SU-DHL-6 (cell line): ENCODE results near the gene ERFL.
A peak's percentile ranks its signal among the peaks of the same experiment; 100 is the strongest.

Source experiments
- H2AFZ ChIP-seq: fragments of 200-600 bp; sonication (generic); 2 replicates; pipeline ENCODE4 v1.6.1; 2014; ENCODE audit warnings: low read depth, mild to moderate bottlenecking, moderate library complexity, mixed read lengths, antibody characterized with exemption, low read length; ENCODE audit not compliant: severe bottlenecking
- H3F3A ChIP-seq: fragments of 200-600 bp; shearing (Covaris generic); 2 replicates; pipeline ENCODE4 v1.6.0; 2016; ENCODE audit warnings: antibody characterized with exemption, mild to moderate bottlenecking; ENCODE audit not compliant: insufficient read depth
- H3K27ac ChIP-seq: fragments of 200-600 bp; sonication (generic); 2 replicates; pipeline ENCODE4 v1.5.1; 2016; ENCODE audit warnings: low read depth, mild to moderate bottlenecking, low read length, moderate library complexity, mixed read lengths
- H3K27me3 ChIP-seq: fragments of 200-600 bp; sonication (generic), shearing (Covaris generic); 2 replicates; pipeline ENCODE4 v1.6.0; 2014; ENCODE audit warnings: mild to moderate bottlenecking, low read length
- H3K36me3 ChIP-seq: fragments of 200-600 bp; sonication (generic); 2 replicates; pipeline ENCODE4 v1.6.1; 2014; ENCODE audit warnings: mild to moderate bottlenecking, low read length, mixed read lengths
- H3K4me2 ChIP-seq: fragments of 300-600, 200-600 bp; shearing (Covaris generic), sonication (generic); 2 replicates; pipeline ENCODE4 v1.6.0; 2014; ENCODE audit warnings: low read length, low read depth, mild to moderate bottlenecking; ENCODE audit not compliant: poor library complexity, severe bottlenecking
- H3K4me3 ChIP-seq: fragments of 200-600 bp; sonication (generic); 2 replicates; pipeline ENCODE4 v1.5.1; 2014; ENCODE audit warnings: antibody characterized with exemption, low read length, mild to moderate bottlenecking, mixed read lengths; ENCODE audit not compliant: insufficient read depth, poor library complexity, severe bottlenecking
- H3K79me2 ChIP-seq: fragments of 200-600 bp; sonication (generic); 2 replicates; pipeline ENCODE4 v1.6.1; 2014; ENCODE audit warnings: mild to moderate bottlenecking, low read length, moderate library complexity; ENCODE audit not compliant: insufficient read depth
- H3K9ac ChIP-seq: fragments of 200-600 bp; sonication (generic); 2 replicates; pipeline ENCODE4 v1.7.0; 2014; ENCODE audit warnings: mild to moderate bottlenecking, low read length
- H3K9me2 ChIP-seq: fragments of 200-600 bp; sonication (generic); replicated peaks from 2 replicates; pipeline ENCODE4 v1.6.1; 2014; ENCODE audit warnings: low read length; ENCODE audit not compliant: insufficient read depth
- H3K9me3 ChIP-seq: fragments of 200-600 bp; sonication (generic); 2 replicates; pipeline ENCODE4 v1.6.1; 2014; ENCODE audit warnings: low read length, mixed read lengths; ENCODE audit not compliant: insufficient read depth
- H4K20me1 ChIP-seq: fragments of 200-600 bp; sonication (generic); 2 replicates; pipeline ENCODE4 v1.6.1; 2014; ENCODE audit warnings: low read depth, mild to moderate bottlenecking, antibody characterized with exemption, low read length, moderate library complexity, mixed read lengths
- EZH2phosphoT487 ChIP-seq: fragments of 200-600 bp; sonication (generic), shearing (Covaris generic); conservative IDR thresholded peaks from 2 replicates; pipeline ENCODE4 v1.6.1; 2018; ENCODE audit warnings: mild to moderate bottlenecking, antibody characterized with exemption, low read length, moderate library complexity, mixed read lengths
- TF ChIP-seq, protein P1 (sequence below): fragments of 200-600 bp; sonication (generic); IDR thresholded peaks from one replicate; pipeline ENCODE4 v1.5.1; 2017; ENCODE audit warnings: antibody characterized with exemption, mild to moderate bottlenecking, low read length, moderate library complexity; ENCODE audit not compliant: insufficient read depth, poor library complexity, severe bottlenecking

Gene ERFL

DNA sequence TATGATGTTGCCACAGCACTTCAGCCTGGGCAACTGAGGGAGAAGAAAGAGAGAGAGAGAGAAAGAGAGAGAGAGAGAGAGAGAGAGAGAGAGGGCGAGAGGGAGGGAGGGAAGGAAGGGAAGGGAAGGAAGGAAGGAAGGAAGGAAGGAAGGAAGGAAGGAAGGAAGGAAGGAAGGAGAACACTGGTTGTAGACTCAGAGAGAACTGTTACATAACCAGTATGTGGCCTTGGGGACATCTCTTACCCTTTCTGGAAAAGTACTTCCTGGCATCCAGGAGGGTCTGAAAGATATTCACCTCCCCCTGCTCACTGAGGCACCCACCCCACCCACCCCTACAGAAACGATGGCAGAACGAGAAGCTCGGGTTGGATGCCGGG is 47.9 kb downstream of the ERFL start:
- Histone ChIP-seq H4K20me1 (no peaks in the 10 kb centered on the region), H3F3A (peaks cover 74% of the 10 kb centered on the region), H3K4me2 (peak overlapping the region; percentile 98), H2AFZ (no peak overlapping the region), H3K9ac (peak overlapping the region; percentile 99), H3K9me3 (no peaks in the 10 kb centered on the region), H3K36me3 (peaks cover 20% of the 10 kb centered on the region), H3K9me2 (no peaks in the 10 kb centered on the region), H3K4me3 (no peak overlapping the region), H3K79me2 (peaks cover 43% of the 10 kb centered on the region), H3K27me3 (no peaks in the 10 kb centered on the region), H3K27ac (peak overlapping the region; percentile 100)
- TF ChIP-seq, protein P1, sequence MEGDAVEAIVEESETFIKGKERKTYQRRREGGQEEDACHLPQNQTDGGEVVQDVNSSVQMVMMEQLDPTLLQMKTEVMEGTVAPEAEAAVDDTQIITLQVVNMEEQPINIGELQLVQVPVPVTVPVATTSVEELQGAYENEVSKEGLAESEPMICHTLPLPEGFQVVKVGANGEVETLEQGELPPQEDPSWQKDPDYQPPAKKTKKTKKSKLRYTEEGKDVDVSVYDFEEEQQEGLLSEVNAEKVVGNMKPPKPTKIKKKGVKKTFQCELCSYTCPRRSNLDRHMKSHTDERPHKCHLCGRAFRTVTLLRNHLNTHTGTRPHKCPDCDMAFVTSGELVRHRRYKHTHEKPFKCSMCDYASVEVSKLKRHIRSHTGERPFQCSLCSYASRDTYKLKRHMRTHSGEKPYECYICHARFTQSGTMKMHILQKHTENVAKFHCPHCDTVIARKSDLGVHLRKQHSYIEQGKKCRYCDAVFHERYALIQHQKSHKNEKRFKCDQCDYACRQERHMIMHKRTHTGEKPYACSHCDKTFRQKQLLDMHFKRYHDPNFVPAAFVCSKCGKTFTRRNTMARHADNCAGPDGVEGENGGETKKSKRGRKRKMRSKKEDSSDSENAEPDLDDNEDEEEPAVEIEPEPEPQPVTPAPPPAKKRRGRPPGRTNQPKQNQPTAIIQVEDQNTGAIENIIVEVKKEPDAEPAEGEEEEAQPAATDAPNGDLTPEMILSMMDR: no peak
- TF ChIP-seq EZH2phosphoT487: no peak

- Histone ChIP-seq H4K20me1 (no peaks in the 10 kb centered on the region), H2AFZ (no peak overlapping the region)
Measured at GRCh38 chr19:41879670-41880328, 48.5 kb downstream of the ERFL start.

GRCh38 chr19:41879080-41879479 is 49.2 kb downstream of the ERFL start:
- Histone ChIP-seq H3K9me3 (no peaks in the 10 kb centered on the region), H3F3A (peaks cover 79% of the 10 kb centered on the region), H3K4me3 (peak overlapping the region; percentile 86), H3K27me3 (no peaks in the 10 kb centered on the region), H2AFZ (no peak overlapping the region), H4K20me1 (no peaks in the 10 kb centered on the region), H3K79me2 (peaks cover 32% of the 10 kb centered on the region), H3K9ac (peak overlapping the region; percentile 99), H3K9me2 (no peaks in the 10 kb centered on the region), H3K4me2 (peak overlapping the region; percentile 98), H3K27ac (peak overlapping the region; percentile 100), H3K36me3 (peaks cover 20% of the 10 kb centered on the region)
- no peak for TF ChIP-seq EZH2phosphoT487
- TF ChIP-seq, protein P1: no peak

More at GRCh38 chr19:41879670-41880328, 48.5 kb downstream of the ERFL start:
- Histone ChIP-seq H3K9me3 (no peaks in the 10 kb centered on the region), H3K36me3 (peaks cover 20% of the 10 kb centered on the region), H3K9me2 (no peaks in the 10 kb centered on the region), H3K27me3 (no peaks in the 10 kb centered on the region), H3K4me2 (peak overlapping the region; percentile 98), H3K27ac (peak overlapping the region; percentile 100), H3K79me2 (peaks cover 38% of the 10 kb centered on the region), H3K4me3 (peak overlapping the region; percentile 86), H3F3A (peaks cover 74% of the 10 kb centered on the region), H3K9ac (peak overlapping the region; percentile 99)
- TF ChIP-seq, protein P1: no peak
- no peak for TF ChIP-seq EZH2phosphoT487
